Iris pigment epithelial cell (primary cell): ENCODE results near the gene NPFFR2.
"Not testable (repeated sequence)": the region's sequence is repeated elsewhere in the genome, so short reads cannot be mapped to it uniquely, and the experiment has no call there.

Source experiments
- DNase-seq: peaks from one replicate; pipeline ENCODE4 v3.0.0-alpha.2; 2011; ENCODE audit warnings: low read depth

The NPFFR2 gene

DNA sequence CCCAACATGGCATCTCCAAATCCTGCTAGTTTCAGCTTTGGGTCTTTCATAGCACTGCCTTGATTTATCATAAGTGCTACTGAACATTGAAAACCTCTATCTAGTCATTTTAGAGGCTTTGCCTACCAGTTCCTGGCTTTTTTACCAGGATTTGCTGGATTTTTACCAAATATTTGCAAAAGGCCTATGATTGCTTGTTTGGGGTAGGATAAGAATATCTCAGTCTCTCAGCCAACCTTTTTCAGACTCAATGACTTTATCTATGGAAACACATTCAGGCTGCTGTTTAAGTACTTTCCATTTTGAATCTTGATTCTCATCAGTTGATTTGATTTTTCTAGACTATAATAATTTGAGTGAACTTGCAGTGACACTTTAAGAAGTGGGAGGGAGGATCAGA lies 80.1 kb downstream of the NPFFR2 start:
- DNase-seq = no peak

- peak; percentile 65 for DNase-seq
Measured at GRCh38 chr4:72112514-72113156, 80.8 kb downstream of the NPFFR2 start.

DNA sequence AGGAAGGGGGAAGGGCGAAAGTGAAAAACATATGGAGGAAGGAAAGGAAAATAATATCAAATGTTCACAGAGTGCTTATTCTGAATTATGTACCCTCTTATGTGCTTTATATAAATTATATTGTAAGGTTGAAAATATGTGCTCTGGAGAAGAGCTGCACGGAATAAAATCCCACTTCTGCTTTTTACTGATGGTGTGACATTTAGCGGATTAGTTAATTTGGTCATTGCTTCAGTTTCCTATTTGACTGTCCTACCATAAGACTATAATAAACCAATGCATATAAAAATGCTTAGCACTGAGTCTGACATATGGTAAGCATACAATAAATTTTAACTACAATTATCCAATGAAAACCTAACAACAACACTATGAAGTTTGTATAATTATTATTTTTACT lies 86.2 kb downstream of the NPFFR2 start:
- no peak for DNase-seq

- peak; percentile 1 for DNase-seq
Measured at GRCh38 chr4:72119946-72120345, 88.1 kb downstream of the NPFFR2 start.

DNA sequence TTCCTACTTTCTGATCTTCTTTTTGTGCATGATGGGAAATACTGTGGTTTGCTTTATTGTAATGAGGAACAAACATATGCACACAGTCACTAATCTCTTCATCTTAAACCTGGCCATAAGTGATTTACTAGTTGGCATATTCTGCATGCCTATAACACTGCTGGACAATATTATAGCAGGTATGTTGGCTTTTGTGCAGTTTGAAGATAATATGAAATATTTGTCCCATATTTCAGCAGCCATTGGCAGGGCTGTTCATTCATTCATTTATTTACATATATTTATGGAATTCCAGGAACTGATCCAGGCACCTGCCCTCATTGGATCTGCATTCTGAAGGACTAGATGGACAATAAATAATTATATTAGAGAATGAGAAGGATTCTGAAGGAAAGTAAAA lies 96.9 kb downstream of the NPFFR2 start:
- no peak for DNase-seq

GRCh38 chr4:72136429-72136828 lies 104.6 kb downstream of the NPFFR2 start:
- DNase-seq = peak; percentile 3

GRCh38 chr4:72139997-72140396 lies 108.2 kb downstream of the NPFFR2 start:
- DNase-seq = not testable (repeated sequence)

DNA sequence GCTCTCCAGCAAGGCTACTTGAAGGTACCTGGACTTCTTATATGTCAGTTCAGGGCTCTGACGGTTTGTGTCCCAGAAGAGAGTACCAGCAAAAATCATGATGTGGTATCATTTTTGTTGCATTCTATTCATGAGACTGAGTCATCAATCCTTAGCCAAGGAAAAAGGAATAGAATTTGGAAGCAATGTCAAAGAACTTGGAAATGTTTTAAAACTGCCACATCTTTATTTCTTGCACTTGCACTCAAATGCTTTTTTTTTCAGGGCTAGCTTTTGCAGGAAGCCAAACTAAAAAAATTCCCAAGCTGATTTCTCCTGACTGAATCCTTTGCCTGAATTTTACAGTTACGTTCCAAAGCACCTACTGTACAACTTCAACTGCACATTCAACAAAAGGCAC lies 112.4 kb downstream of the NPFFR2 start:
- DNase-seq = no peak

DNA sequence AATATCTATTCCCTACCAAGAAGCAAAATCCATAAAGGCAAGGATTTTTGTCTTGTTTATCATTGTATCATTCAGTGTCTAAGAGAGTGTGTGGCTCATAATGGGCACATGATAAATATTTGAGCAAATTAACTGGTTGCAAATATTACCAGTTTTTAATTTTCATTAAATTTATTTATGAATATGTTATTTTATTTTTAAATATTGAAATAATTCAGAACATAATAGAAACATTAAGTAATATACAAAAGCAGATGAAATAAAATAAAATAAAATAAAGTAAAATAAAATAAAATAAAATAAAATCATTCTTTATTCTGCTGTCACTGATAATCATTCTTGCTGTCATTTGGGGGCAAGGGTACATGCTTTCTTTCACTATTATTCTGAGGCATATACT lies 120.9 kb downstream of the NPFFR2 start:
- no peak for DNase-seq

DNA sequence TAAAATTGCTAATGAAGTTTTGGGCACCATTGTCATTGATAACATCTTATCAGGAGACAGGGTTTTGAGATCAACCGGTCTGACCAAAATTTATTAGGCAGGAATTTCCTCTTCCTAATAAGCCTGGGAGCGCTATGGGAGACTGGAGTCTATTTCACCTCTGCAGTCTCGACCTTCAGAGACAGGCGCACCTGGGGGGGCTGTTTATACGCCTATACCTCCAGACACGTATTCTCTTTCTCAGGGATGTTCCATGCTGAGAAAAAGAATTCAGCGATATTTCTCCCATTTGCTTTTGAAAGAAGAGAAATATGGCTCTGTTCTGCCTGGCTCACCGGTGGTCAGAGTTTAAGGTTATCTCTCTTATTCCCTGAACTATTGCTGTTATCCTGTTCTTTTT lies 121.8 kb downstream of the NPFFR2 start:
- DNase-seq = not testable (repeated sequence)

DNA sequence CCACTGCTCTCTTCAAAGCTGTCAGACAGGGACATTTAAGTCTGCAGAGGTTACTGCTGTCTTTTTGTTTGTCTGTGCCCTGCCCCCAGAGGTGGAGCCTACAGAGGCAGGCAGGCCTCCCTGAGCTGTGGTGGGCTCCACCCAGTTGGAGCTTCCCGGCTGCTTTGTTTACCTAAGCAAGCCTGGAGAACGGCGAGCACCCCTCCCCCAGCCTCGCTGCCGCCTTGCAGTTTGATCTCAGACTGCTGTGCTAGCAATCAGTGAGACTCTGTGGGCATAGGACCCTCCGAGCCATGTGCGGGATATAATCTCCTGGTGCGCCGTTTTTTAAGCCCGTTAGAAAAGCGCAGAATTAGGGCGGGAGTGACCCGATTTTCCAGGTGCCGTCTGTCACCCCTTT lies 137.5 kb downstream of the NPFFR2 start:
- DNase-seq = not testable (repeated sequence)

GRCh38 chr4:72169861-72170260 lies 138.1 kb downstream of the NPFFR2 start:
- no peak for DNase-seq

DNA sequence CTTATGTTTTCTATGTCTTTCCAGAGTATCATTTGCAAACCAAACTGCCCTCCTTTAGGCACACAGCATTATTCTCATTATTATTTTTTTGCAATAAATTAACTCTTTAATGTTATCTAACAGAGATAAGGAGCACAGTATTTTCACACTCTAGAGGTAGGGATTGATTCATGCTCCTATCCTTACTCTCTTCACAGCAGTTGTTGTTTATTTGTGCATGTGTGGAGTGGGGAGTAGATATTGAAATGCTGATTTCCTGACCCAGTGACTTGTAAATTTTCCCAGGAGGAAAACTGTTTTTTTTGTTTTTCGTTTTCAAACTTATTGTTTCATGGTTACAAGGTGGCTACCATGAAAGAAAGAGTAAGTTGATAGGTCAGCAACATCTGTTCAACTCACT lies 140.0 kb downstream of the NPFFR2 start:
- DNase-seq = no peak

GRCh38 chr4:72179342-72179741 lies 147.5 kb downstream of the NPFFR2 start:
- no peak for DNase-seq

DNA sequence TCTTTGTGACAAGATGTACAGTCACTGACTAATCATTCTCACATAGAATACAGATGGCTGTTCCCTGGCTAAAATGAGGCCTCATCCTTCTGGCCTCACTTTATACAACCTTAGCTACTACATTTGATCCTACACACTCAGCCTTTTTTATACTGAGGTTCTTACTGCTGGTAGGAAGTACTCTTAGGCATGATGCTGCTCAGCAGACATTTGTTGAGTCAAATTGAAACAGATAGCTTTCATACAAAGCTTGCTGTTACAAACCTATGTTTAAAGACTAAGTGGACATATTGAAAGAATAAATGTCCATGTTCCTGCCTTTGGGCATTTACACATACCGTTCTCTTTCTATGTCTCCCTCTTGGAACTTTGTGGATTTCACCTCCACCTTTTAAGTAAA lies 154.9 kb downstream of the NPFFR2 start:
- no peak for DNase-seq

- DNase-seq = no peak
Measured at GRCh38 chr4:72194046-72194445, 162.2 kb downstream of the NPFFR2 start.

GRCh38 chr4:72194453-72194852 lies 162.7 kb downstream of the NPFFR2 start:
- no peak for DNase-seq
